ENCODE data around the gene ADARB1.

Gene ADARB1

GRCh38 chr21:45040157-45040711 lies 34.1 kb upstream of the ADARB1 start:
- no peak for DNase-seq

DNA sequence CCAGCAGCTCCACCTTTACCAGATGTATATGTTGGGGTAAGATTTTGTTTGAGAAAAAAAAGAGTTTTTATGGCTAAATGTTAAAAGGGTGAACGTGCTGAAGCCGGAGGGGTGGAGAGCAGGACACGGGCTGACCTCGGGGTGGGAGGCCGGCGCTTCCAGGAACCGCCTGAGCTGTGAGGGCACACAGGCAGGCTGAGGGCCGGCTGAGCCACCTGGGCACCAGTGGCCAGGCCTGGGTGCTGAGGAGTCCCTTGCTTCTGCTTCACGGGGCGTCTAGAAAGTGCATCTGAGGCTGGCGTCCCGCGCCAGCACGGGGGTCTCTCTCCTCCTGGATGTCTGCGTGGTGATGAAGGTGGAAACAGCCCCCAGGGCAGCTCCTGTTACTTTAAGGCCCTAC lies 33.6 kb upstream of the ADARB1 start:
- no peak for DNase-seq

DNA sequence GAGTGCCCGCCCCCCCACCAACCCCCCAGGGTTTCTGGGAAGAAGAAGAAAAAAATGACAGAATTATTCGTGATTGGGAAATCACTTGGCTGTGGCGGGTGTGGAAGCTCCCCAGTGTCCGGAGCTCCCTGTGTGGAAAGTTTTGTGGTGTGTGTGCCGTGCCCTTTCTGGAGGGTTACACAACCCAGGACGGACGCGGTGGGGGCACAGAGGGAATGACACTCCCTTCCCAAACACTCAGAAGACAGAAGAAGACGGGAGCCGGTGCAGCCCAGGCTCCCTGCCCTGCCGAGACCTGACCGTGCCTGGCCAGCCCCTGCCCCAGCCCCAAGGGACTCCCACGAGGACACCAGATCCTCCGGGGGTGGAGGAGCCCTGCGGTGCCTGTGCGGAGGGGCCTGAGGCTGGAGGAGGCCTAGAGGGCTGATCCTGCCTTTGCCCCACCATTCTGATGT lies 33.0 kb upstream of the ADARB1 start:
- DNase-seq = no peak

DNA sequence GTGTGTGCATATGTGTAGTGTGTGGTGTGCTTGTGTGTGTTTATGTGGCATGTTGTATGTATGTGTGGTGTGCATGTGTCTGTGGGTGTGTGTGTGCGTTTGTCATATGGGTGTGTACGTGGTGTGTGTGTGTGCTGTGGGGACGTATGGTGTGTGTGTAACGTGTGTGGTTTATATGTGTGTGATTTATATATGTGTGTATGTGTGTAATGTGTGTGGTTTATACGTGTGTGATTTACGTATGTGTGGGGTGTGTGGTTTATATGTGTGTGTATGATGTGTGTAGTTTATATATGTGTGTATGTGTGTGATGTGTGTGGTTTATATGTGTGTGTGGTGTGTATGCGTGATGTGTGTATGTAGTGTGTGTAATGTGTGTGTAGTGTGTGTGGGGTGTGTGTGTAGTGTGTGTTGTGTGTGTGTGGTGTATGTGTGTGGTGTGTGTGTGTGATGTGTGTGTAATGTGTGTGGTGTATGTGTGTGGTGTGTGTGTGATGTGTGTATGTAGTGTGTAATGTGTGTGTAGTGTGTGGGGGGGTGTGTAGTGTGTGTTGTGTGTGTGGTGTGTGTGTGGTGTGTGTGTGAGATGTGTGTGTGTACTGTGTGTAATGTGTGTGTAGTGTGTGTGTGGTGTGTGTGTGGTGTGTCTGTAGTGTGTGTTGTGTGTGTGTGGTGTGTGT lies 32.3 kb upstream of the ADARB1 start:
- no peak for DNase-seq

DNA sequence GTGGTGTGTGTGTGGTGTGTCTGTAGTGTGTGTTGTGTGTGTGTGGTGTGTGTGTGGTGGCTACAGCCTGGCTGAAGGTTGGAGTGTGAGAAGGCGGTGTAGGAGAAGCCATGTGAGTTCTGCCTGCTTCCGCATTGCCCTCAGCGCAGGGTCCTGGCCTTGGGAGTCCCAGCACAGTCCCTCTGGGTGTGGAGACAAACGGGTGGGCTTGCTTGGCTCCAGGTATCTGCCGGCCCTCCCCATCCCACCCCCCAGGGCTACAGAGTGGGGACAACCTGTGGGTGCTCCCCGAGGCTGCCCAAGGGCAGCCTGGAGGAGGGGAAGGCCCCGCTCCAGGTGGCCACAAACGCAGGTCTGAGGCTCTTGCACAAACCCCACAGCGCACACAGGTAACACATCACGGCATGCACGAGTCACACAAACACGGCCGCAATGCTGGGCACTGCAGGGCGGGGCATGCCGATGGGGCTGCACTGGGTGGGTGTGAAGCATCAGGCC lies 31.7 kb upstream of the ADARB1 start:
- no peak for DNase-seq

- DNase-seq = no peak
Observed at GRCh38 chr21:45043541-45044020, 30.8 kb upstream of the ADARB1 start.

- DNase-seq = no peak
Observed at GRCh38 chr21:45045481-45045880, 28.9 kb upstream of the ADARB1 start.

GRCh38 chr21:45047257-45047656 lies 27.1 kb upstream of the ADARB1 start:
- DNase-seq = no peak

GRCh38 chr21:45048026-45048698 lies 26.2 kb upstream of the ADARB1 start:
- DNase-seq = no peak

GRCh38 chr21:45048968-45049367 lies 25.4 kb upstream of the ADARB1 start:
- DNase-seq = no peak

- DNase-seq = no peak
Observed at GRCh38 chr21:45049714-45050344, 24.6 kb upstream of the ADARB1 start.

DNA sequence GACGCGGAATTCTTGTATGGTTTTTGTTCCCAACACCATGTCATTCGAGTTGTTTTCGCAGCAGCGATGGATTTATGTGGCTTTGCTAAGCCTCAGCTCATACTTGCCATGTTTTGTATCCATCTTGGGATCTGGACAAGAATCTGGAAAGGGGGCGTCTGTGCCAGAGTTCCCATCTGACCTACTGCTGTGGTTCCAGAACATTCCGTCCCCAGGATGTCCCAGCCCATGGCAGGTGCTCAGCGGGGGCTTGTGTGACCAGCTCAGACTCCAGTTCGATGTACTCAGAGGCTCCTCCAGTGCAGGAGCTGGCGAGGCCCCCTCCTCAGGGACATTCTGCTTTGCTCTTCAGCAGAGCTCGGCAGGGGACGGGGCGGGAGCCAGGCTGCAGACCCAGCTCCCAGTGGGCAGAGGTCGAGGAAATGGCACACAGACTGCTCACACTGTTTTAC lies 24.0 kb upstream of the ADARB1 start:
- DNase-seq = no peak

GRCh38 chr21:45050797-45051489 lies 23.4 kb upstream of the ADARB1 start:
- no peak for DNase-seq

GRCh38 chr21:45051580-45052434 lies 22.6 kb upstream of the ADARB1 start:
- no peak for DNase-seq

DNA sequence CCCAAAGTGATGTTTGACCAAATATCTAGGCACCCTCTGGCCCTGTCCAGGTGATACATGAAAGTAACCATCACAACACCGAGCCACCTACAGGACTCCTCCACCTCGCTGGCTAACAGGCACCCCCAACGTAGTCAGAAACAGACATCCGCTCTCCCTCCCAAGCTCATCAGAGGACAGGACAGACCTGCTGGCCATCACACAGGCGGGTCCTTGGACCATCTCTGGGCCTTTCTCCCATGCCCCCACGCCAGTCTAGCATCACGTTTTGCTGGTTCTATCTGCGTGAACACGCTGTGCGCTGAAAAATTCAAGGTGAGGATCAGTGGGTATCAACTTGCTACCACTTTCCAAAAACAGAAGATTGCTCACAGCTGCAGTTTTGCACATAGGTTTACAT lies 21.4 kb upstream of the ADARB1 start:
- DNase-seq = no peak

- no peak for DNase-seq
Observed at GRCh38 chr21:45053561-45054226, 20.7 kb upstream of the ADARB1 start.

DNA sequence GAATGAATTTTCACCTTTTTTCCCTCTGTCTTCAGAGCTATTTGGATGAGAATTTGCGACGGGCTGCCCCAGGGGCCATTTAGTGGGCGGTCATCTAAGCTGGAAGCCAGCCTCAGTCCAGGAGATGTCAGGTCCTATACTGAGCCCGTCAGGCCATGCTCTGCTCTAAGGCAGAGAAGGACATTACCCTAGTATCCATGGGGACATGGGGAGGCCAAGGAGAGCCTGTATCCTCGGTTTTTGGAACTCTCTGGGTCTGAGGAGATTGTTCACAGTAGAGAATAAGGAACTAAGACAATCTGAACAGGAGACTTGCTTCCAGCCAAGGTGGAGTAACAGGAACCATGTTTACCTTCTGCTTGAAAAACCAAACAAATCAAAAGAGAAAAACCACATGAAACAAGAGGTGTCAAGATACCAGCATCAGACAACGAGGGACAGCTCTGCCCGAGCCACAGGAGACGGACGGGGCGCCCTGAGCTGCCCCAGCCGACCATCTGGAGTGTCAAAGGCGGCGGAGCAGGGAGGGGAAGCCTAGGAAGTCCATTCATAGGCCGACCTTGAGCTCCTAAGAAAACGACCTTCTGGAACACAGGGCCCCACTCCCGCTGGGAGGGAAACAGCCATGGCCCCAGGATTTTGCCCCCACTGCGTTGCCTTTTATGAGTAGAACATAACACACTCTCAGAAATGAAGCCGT lies 20.0 kb upstream of the ADARB1 start:
- DNase-seq = no peak

DNA sequence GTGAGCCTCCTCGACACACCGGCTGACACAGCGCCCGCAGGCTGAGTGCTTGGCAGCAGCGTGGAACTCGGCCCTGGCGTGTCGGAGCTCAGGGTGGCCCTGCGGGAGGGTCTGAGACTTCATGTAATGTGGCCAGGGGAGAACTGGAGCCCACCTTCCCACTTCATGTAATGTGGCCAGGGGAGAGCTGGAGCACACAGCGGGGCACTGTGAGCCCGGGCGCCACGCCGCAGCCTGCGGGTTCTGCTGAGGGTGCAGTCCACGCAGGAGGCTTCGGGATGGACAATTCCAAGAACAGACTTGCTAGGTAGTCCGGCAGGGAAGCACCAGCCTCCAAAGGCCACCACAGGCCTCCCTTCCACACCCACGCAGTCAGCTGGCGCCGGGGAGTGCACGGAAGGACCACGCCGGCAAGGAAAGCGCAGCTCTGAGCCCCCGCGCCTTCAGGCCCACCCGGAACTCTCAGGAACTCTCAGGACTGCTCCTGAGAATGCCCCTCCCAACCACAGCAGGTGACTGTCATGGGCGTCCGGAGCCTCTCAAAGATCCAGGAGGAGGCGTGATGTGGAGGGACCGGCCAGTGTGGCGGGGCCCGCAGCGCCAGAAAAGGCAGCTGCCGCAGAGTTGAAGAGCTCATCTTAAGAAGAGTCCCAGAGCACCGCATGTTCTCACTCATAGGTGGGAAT lies 19.3 kb upstream of the ADARB1 start:
- no peak for DNase-seq

DNA sequence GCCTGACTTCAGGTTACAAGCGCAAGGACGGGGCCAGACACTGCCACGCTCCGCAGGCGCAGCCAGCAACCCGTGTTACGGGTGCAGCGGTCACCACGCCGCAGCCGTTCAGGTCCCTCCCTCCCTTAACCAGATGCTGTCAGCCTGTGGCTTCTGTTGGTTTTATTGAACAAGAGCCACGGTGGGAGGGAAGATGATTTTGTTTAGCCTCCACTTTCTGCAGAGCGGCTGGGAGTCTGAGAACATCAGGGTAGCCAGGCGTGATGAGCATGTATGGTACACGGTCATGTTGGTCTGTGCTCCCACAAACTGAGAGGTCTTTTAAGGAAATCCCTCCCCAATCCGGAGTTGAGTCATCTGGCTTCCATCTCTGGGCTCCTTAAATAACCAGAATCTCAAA lies 18.5 kb upstream of the ADARB1 start:
- no peak for DNase-seq

- DNase-seq = no peak
Observed at GRCh38 chr21:45056296-45056904, 18.0 kb upstream of the ADARB1 start.
